K562 (cell line): Measurements from ENCODE around the gene BEST4. TPM values are rescaled to one million over a fixed set of nuclear protein-coding genes. Genes with fewer than 3 reads are reported as not detected.
A peak's percentile ranks its signal among the peaks of the same experiment; 100 is the strongest.

ENCODE experiments used
- BRD9 ChIP-seq: fragments of 450-650 bp; IDR thresholded peaks from 2 replicates; pipeline ENCODE4 v1.6.1; 2018; ENCODE audit warnings: low read depth; ENCODE audit not compliant: partially characterized antibody
- C11orf30 ChIP-seq: fragments of 450-650 bp; IDR thresholded peaks from 2 replicates; pipeline ENCODE4 v1.6.1; 2016; ENCODE audit warnings: low read depth, mild to moderate bottlenecking
- CREBBP ChIP-seq: IDR thresholded peaks from one replicate; pipeline ENCODE4 v1.6.1; 2012; ENCODE audit warnings: low read depth, mild to moderate bottlenecking, control low read depth, inconsistent platforms, low read length
- ELF1 ChIP-seq: fragments of 200-800 bp; sonication (Bioruptor generic); IDR thresholded peaks from 2 replicates; pipeline ENCODE4 v1.6.1; 2016; ENCODE audit warnings: missing genetic modification characterization, missing compliant biosample characterization
- FOXP1 ChIP-seq: sonication (generic); formaldehyde crosslinking; IDR thresholded peaks from 2 replicates; pipeline ENCODE4 v1.8.0; 2022; ENCODE audit warnings: mild to moderate bottlenecking, missing genetic modification reagents
- HDAC3 ChIP-seq: fragments of 450-650 bp; IDR thresholded peaks from 2 replicates; pipeline ENCODE4 v1.6.1; 2018; ENCODE audit warnings: borderline replicate concordance, mild to moderate bottlenecking, moderate library complexity; ENCODE audit not compliant: partially characterized antibody
- HDAC8 ChIP-seq: fragments of 450-650 bp; IDR thresholded peaks from 2 replicates; pipeline ENCODE4 v1.6.1; 2016; ENCODE audit warnings: mild to moderate bottlenecking, missing genetic modification characterization, moderate library complexity, missing compliant biosample characterization
- HLTF ChIP-seq: fragments of 450-650 bp; IDR thresholded peaks from 2 replicates; pipeline ENCODE4 v1.6.1; 2016
- KDM4B ChIP-seq, 2 experiments: fragments of 450-650 bp in 1 of 2; sonication (generic) in 1 of 2; IDR thresholded peaks; 2 replicates each; pipeline ENCODE4 v1.6.1; 2016 to 2017; ENCODE audit warnings: borderline replicate concordance in 2 of 2, antibody characterized with exemption in 1 of 2, low read depth in 1 of 2, mild to moderate bottlenecking in 1 of 2
- KLF13 ChIP-seq: fragments of 450-650 bp; IDR thresholded peaks from 2 replicates; pipeline ENCODE4 v1.6.1; 2016; ENCODE audit warnings: missing genetic modification characterization, low read depth, mild to moderate bottlenecking, missing compliant biosample characterization, moderate library complexity, borderline replicate concordance
- L3MBTL2 ChIP-seq: fragments of 450-650 bp; IDR thresholded peaks from 2 replicates; pipeline ENCODE4 v1.6.1; 2016; ENCODE audit warnings: mild to moderate bottlenecking, moderate library complexity
- MAFK ChIP-seq: IDR thresholded peaks from 2 replicates; pipeline ENCODE4 v1.6.1; 2011; ENCODE audit warnings: low read length, improper control_type of control experiment
- MEIS2 ChIP-seq: fragments of 450-650 bp; IDR thresholded peaks from 2 replicates; pipeline ENCODE4 v1.6.1; 2014; ENCODE audit warnings: mild to moderate bottlenecking; ENCODE audit not compliant: partially characterized antibody
- NFIC ChIP-seq: fragments of 450-650 bp; IDR thresholded peaks from 2 replicates; pipeline ENCODE4 v1.6.1; 2017; ENCODE audit warnings: mild to moderate bottlenecking, inconsistent platforms
- NR2F6 ChIP-seq: fragments of 450-650 bp; formaldehyde crosslinking; IDR thresholded peaks from 2 replicates; pipeline ENCODE4 v1.4.0; 2020; ENCODE audit warnings: mild to moderate bottlenecking
- PYGO2 ChIP-seq: fragments of 450-650 bp; IDR thresholded peaks from 2 replicates; pipeline ENCODE4 v1.6.1; 2016; ENCODE audit warnings: mild to moderate bottlenecking, missing genetic modification characterization, moderate library complexity, missing compliant biosample characterization
- SETDB1 ChIP-seq: IDR thresholded peaks from one replicate; pipeline ENCODE4 v1.6.1; 2012; ENCODE audit warnings: low read length, control low read depth, inconsistent platforms
- SMAD2 ChIP-seq: fragments of 150-350 bp; IDR thresholded peaks from 2 replicates; pipeline ENCODE4 v1.6.1; 2014; ENCODE audit warnings: low read depth, mild to moderate bottlenecking, low read length
- TRIM28 ChIP-seq: fragments of 450-650 bp; IDR thresholded peaks from 2 replicates; pipeline ENCODE4 v1.6.1; 2017
- ZNF24 ChIP-seq: fragments of 450-650 bp; IDR thresholded peaks from 2 replicates; pipeline ENCODE4 v1.6.1; 2016
- ZNF668 ChIP-seq: fragments of 250-450 bp; sonication (Bioruptor Pico); IDR thresholded peaks from 2 replicates; pipeline ENCODE4 v1.8.0; 2022; ENCODE audit warnings: mild to moderate bottlenecking, inconsistent platforms
- ZNF76 ChIP-seq: fragments of 250-450 bp; sonication (Bioruptor Pico); IDR thresholded peaks from 2 replicates; pipeline ENCODE4 v1.4.0; 2020; ENCODE audit warnings: mild to moderate bottlenecking, moderate library complexity, borderline replicate concordance
- ZSCAN32 ChIP-seq: fragments of 450-650 bp; formaldehyde crosslinking; IDR thresholded peaks from 2 replicates; pipeline ENCODE4 v1.4.0; 2020; ENCODE audit warnings: mild to moderate bottlenecking, moderate library complexity
- polyA plus RNA-seq, 8 experiments: library from polyadenylated mRNA; depleted of rRNA in 4 of 8; stranded (reverse) in 5 of 8; unstranded in 3 of 8; fragments of >200 nt; fragmentation: Nextera tagmentation in 2 of 8; fragmentation: Illumina TruSeq in 1 of 8; extraction: Ambion mirVana in 2 of 8; extraction: Trizol in 1 of 8; gene quantifications; 2 replicates each; pipeline versions ENCODE4 v1.2.1 to v1.2.3, GENCODE V29; 2011 to 2014; ENCODE audit warnings: inconsistent platforms in 1 of 8, missing spikeins in 1 of 8
- total RNA-seq, 7 experiments: library from RNA; depleted of rRNA in 6 of 7; stranded (reverse); fragments of >200 nt in 6 of 7; fragmentation: Illumina TruSeq in 2 of 7; extraction: Trizol in 2 of 7; gene quantifications; 2 replicates each; pipeline versions ENCODE4 v1.2.1 to v1.2.3, GENCODE V29; 2011 to 2021; ENCODE audit warnings: low replicate concordance in 1 of 7
- TF ChIP-seq, protein P1 (sequence below): fragments of 450-650 bp; formaldehyde crosslinking; IDR thresholded peaks from 2 replicates; pipeline ENCODE4 v1.4.0; 2020; ENCODE audit warnings: mild to moderate bottlenecking, mixed read lengths
- TF ChIP-seq, protein P2 (sequence below): sonication (generic); formaldehyde crosslinking; IDR thresholded peaks from 2 replicates; pipeline ENCODE4 v1.4.0; 2020; ENCODE audit warnings: mild to moderate bottlenecking, missing genetic modification reagents
- TF ChIP-seq, protein P3 (sequence below): fragments of 450-650 bp; formaldehyde crosslinking; IDR thresholded peaks from 2 replicates; pipeline ENCODE4 v1.4.0; 2020; ENCODE audit warnings: mild to moderate bottlenecking, moderate library complexity

BEST4 gene
- total and polyA plus RNA-seq, 9 of the 15 experiments (the other 6 are each of a cell fraction or from before 2014, with no cell fraction given): 0.07 to 0.11 TPM; not detected in 7

DNA sequence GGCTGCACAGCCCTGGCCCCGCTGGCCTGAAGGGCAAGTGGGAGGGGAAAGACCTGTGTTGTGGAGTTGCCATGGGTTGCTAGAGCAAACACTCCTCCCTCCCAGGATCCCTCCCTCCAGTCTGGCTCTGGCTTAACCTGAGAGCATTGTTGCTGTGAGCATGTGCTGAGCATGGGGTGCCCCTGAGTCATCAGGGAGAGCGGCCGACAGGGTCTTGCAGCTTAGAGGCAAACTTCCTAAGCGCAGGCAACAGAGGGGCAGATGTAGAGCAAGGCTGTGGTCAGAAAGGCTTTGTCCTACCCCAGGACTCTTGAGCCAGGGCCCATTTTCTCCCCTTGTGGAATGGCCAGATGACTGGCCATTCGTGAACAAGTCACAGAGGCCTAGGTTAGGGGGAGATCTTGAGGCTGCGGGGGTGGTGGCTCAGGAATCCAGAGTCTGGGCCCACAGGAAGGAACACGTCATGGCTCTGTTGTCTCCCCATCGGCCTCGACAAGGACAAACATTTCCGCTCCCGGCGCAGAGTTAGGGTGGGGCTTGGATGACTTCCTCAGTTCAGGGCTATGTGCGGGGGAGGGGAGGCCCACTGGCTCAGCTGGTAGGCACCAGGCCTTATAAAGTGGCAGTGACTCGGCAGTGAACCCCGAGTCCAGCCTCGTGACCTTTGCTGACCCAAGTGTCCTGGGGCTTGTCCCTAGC lies 19.5 kb upstream of the BEST4 start (continued):
- TF ChIP-seq HDAC3 (no peak), BRD9 (peak; percentile 84), KLF13 (peak; percentile 94), C11orf30 (peak; percentile 43), SETDB1 (peak; percentile 67), PYGO2 (tag) (peak; percentile 76), HDAC8 (tag) (peak; percentile 92), HLTF (0 out of 2 replicates have a peak, but pooled peaks have one; percentile 47), SMAD2 (no peak), ZNF668 (CRISPR knock-in tag) (peak; percentile 5; the same call in 1 of the 2 replicates), ZSCAN32 (peak; percentile 11; the same call in 1 of the 2 replicates), ZNF24 (peak; percentile 88), ZNF76 (0 out of 2 replicates have a peak, but pooled peaks have one; percentile 54), ELF1 (peak; percentile 86), MEIS2 (peak; percentile 46), KDM4B (IDR thresholded peaks at IDR 0.05; ENCODE audit: borderline replicate concordance in 2 of 2, low read depth in 1 of 2) (peak in 1 of 2 experiments; percentile 79; a peak in 1 of 4 replicates), NR2F6 (CRISPR knock-in tag) (no peak), TRIM28 (peak; percentile 75), CREBBP (no peak), MAFK (peak; percentile 38; the same call in 1 of the 2 replicates), FOXP1 (CRISPR knock-in tag) (peak; percentile 98), NFIC (peak; percentile 75), L3MBTL2 (peak; percentile 99)
- TF ChIP-seq, protein P1, sequence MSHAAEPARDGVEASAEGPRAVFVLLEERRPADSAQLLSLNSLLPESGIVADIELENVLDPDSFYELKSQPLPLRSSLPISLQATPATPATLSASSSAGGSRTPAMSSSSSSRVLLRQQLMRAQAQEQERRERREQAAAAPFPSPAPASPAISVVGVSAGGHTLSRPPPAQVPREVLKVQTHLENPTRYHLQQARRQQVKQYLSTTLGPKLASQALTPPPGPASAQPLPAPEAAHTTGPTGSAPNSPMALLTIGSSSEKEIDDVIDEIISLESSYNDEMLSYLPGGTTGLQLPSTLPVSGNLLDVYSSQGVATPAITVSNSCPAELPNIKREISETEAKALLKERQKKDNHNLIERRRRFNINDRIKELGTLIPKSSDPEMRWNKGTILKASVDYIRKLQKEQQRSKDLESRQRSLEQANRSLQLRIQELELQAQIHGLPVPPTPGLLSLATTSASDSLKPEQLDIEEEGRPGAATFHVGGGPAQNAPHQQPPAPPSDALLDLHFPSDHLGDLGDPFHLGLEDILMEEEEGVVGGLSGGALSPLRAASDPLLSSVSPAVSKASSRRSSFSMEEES: peak; percentile 42; the same call in 1 of the 2 replicates
- TF ChIP-seq, protein P2, sequence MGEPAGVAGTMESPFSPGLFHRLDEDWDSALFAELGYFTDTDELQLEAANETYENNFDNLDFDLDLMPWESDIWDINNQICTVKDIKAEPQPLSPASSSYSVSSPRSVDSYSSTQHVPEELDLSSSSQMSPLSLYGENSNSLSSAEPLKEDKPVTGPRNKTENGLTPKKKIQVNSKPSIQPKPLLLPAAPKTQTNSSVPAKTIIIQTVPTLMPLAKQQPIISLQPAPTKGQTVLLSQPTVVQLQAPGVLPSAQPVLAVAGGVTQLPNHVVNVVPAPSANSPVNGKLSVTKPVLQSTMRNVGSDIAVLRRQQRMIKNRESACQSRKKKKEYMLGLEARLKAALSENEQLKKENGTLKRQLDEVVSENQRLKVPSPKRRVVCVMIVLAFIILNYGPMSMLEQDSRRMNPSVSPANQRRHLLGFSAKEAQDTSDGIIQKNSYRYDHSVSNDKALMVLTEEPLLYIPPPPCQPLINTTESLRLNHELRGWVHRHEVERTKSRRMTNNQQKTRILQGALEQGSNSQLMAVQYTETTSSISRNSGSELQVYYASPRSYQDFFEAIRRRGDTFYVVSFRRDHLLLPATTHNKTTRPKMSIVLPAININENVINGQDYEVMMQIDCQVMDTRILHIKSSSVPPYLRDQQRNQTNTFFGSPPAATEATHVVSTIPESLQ (CRISPR knock-in tag): peak; percentile 85; the same call in 1 of the 2 replicates
- TF ChIP-seq, protein P3, sequence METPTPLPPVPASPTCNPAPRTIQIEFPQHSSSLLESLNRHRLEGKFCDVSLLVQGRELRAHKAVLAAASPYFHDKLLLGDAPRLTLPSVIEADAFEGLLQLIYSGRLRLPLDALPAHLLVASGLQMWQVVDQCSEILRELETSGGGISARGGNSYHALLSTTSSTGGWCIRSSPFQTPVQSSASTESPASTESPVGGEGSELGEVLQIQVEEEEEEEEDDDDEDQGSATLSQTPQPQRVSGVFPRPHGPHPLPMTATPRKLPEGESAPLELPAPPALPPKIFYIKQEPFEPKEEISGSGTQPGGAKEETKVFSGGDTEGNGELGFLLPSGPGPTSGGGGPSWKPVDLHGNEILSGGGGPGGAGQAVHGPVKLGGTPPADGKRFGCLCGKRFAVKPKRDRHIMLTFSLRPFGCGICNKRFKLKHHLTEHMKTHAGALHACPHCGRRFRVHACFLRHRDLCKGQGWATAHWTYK (CRISPR knock-in tag): peak; percentile 73
